K562 (cell line): ENCODE results near the gene SMIM21.

Source experiments
- CTCF ChIP-seq, 3 experiments: IDR thresholded peaks in 2 of 3; conservative IDR thresholded peaks in 1 of 3; 2 replicates each; pipeline ENCODE4 v1.5.1; 2011 to 2012; ENCODE audit warnings: low read length in 3 of 3, mild to moderate bottlenecking in 3 of 3, control low read depth in 2 of 3, improper control_type of control experiment in 1 of 3, inconsistent platforms in 1 of 3, low read depth in 1 of 3, mixed read lengths in 1 of 3, moderate library complexity in 1 of 3; ENCODE audit not compliant: insufficient read depth in 2 of 3
- LARP7 ChIP-seq: fragments of 450-650 bp; IDR thresholded peaks from 2 replicates; pipeline ENCODE4 v1.6.1; 2016
- MAZ ChIP-seq, 2 experiments: fragments of 450-650 bp in 1 of 2; sonication (generic) in 1 of 2; formaldehyde crosslinking; IDR thresholded peaks in 1 of 2; conservative IDR thresholded peaks in 1 of 2; 2 replicates each; pipeline versions ENCODE4 v1.4.0 to v1.5.0; 2020; ENCODE audit warnings: mild to moderate bottlenecking in 1 of 2, missing genetic modification reagents in 1 of 2
- NR2C2 ChIP-seq, 2 experiments: fragments of 200-800 bp in 1 of 2; sonication (Bioruptor generic) in 1 of 2; sonication (generic) in 1 of 2; formaldehyde crosslinking in 1 of 2; IDR thresholded peaks; 2 replicates each; pipeline versions ENCODE4 v1.6.1 to v1.8.0; 2016 to 2022; ENCODE audit warnings: mild to moderate bottlenecking in 1 of 2, missing compliant biosample characterization in 1 of 2, missing genetic modification characterization in 1 of 2, missing genetic modification reagents in 1 of 2
- NR3C1 ChIP-seq: sonication (generic); formaldehyde crosslinking; IDR thresholded peaks from 2 replicates; pipeline ENCODE4 v1.8.1; 2022; ENCODE audit warnings: missing genetic modification reagents
- USF1 ChIP-seq: sonication (generic); formaldehyde crosslinking; IDR thresholded peaks from 2 replicates; pipeline ENCODE4 v1.9.0; 2022; ENCODE audit warnings: mild to moderate bottlenecking, missing genetic modification reagents
- ZNF436 ChIP-seq: fragments of 250-450, 450-650 bp; sonication (Bioruptor Pico); formaldehyde crosslinking; IDR thresholded peaks from 2 replicates; pipeline ENCODE4 v1.7.0; 2020; ENCODE audit warnings: mild to moderate bottlenecking
- TF ChIP-seq, protein P1 (sequence below): fragments of 450-650 bp; formaldehyde crosslinking; IDR thresholded peaks from 2 replicates; pipeline ENCODE4 v1.4.0; 2022; ENCODE audit warnings: missing genetic modification characterization

- TF ChIP-seq NR2C2 (CRISPR knock-in tag; IDR thresholded peaks at IDR 0.05) (no peak), NR2C2 (tag; IDR thresholded peaks at IDR 0.05) (no peak), CTCF (IDR thresholded peaks at IDR 0.05 in 2 of 3, conservative IDR thresholded peaks at IDR 0.05 in 1 of 3; ENCODE audit: insufficient read depth in 2 of 3, low read depth in 1 of 3, low read length in 3 of 3) (no peak), NR3C1 (CRISPR knock-in tag) (no peak), LARP7 (no peak), MAZ (CRISPR knock-in tag; conservative IDR thresholded peaks at IDR 0.05 in 1 of 2, IDR thresholded peaks at IDR 0.05 in 1 of 2) (no peak), USF1 (CRISPR knock-in tag) (no peak), ZNF436 (CRISPR knock-in tag) (no peak)
- TF ChIP-seq, protein P1, sequence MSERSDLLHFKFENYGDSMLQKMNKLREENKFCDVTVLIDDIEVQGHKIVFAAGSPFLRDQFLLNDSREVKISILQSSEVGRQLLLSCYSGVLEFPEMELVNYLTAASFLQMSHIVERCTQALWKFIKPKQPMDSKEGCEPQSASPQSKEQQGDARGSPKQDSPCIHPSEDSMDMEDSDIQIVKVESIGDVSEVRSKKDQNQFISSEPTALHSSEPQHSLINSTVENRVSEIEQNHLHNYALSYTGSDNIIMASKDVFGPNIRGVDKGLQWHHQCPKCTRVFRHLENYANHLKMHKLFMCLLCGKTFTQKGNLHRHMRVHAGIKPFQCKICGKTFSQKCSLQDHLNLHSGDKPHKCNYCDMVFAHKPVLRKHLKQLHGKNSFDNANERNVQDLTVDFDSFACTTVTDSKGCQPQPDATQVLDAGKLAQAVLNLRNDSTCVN (CRISPR knock-in tag) = no peak
These were observed 23.4 kb upstream of the SMIM21 start for GRCh38 chr18:75450906-75451305.
